T-helper 1 cell (primary cell): ENCODE results near the gene PCYOX1L.

Experiments used
- DNase-seq, 5 donors: peaks; one replicate each; pipeline ENCODE4 v3.0.0-alpha.2; 2012 to 2020

PCYOX1L gene

DNA sequence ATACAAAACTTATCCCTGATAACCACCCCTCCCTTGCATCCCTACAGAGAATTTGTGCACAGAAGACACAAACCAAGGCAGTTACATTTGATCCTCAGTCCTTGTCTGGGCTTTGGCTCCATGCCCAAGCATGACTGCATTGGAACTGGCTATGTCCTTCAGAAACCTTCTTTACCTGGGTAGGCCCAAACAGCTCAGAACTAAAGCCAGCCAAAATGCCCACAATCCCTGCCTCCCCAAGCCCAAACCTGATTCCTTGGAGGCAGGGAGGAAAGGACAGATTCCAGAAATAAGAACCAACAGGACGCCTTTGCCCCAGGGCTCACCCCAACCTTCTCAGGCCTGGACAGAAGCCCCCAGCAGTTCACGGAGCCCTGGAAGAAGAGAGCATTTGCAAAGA is 13.0 kb downstream of the PCYOX1L start:
- DNase-seq, result no peak

- DNase-seq, result peak; percentile 33 to 63 (median 61)
Measured at GRCh38 chr5:149371296-149371962, 13.6 kb downstream of the PCYOX1L start.

- no peak for DNase-seq
Measured at GRCh38 chr5:149372076-149372795, 14.4 kb downstream of the PCYOX1L start.

GRCh38 chr5:149372932-149373331 is 15.1 kb downstream of the PCYOX1L start:
- no peak for DNase-seq

- no peak for DNase-seq
Measured at GRCh38 chr5:149374303-149374702, 16.5 kb downstream of the PCYOX1L start.

DNA sequence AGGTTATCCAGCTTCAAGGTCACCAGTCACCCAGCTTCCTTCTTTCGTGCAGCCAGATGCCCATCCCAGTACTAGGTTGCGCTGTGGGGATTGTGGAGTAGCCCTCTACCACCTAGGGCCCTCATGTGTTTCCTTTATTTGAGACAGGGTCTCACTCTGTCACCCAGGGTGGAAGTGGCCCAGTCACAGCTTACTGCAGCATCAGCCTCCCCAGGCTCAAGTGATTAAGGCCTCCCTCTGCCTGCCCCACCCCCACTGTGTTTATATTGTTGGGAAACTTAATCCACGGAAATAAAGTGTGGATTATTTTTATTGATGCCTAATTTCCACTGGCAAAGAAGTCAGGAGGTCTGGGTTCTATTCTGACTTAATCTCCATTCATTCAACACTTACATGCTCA is 17.0 kb downstream of the PCYOX1L start:
- no peak for DNase-seq

- DNase-seq, result no peak
Measured at GRCh38 chr5:149375434-149375833, 17.6 kb downstream of the PCYOX1L start.

GRCh38 chr5:149376104-149376503 is 18.3 kb downstream of the PCYOX1L start:
- no peak for DNase-seq

- DNase-seq, result no peak
Measured at GRCh38 chr5:149376711-149377447, 19.0 kb downstream of the PCYOX1L start.

- no peak for DNase-seq
Measured at GRCh38 chr5:149378241-149378820, 20.5 kb downstream of the PCYOX1L start.

GRCh38 chr5:149379177-149379761 is 21.4 kb downstream of the PCYOX1L start, which contains the start of gene IL17B:
IL17B (minus strand) TSS chr5:149379292; CDS start chr5:149379225, 67 bp downstream.
- DNase-seq, result no peak

GRCh38 chr5:149379818-149380374 is 22.1 kb downstream of the PCYOX1L start:
- DNase-seq, result no peak

DNA sequence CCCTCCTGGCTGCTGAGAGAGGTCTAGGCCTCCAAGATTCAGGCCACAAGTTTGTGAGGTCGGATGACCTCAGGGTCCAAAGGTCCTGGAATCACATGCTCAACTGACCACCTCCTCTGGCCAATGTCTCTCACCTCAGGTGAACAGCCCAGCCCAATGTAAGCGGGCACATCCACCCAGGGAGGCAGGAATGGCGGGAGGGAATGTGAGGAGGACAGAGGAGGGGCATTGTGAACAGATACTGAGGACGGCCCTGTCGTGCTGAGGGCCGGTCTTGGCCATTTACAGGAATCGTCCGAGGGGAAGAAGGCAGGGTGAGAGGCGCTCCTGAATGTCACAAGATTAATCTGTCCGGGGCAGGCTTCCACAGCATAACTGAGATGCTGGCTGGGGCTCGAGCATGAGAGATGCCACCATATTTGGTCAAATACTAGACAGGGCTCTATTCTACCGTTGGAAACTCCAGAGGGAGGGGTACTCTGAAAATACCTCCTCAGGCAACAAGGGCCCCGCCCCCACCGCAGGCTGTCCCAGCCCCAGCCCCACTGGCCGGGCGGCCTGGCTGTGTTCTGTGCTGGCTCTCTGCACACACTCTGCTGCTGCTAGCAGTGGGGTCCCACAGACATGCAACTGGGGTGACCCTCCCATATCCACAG is 22.7 kb downstream of the PCYOX1L start:
- no peak for DNase-seq

GRCh38 chr5:149381261-149381985 is 23.6 kb downstream of the PCYOX1L start:
- DNase-seq, result no peak

DNA sequence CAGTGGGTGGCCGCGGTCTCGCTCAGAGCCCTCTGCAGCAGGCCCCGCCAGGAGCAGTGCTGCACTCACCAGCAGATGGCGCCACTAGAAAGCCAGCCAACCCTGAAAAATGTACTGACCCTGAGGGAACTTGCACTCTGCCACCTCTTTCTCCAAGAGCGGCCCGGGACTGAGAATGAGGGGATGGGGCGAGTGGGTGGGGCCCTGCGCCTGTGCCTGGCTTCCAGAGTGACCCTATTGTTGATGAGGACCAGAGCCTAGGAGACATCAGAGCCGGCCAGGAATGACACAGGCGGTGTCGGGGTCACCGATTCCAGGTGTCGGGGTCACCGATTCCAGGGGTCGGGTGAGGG is 24.1 kb downstream of the PCYOX1L start:
- DNase-seq, result peak; percentile 40 to 62 (median 57)

DNA sequence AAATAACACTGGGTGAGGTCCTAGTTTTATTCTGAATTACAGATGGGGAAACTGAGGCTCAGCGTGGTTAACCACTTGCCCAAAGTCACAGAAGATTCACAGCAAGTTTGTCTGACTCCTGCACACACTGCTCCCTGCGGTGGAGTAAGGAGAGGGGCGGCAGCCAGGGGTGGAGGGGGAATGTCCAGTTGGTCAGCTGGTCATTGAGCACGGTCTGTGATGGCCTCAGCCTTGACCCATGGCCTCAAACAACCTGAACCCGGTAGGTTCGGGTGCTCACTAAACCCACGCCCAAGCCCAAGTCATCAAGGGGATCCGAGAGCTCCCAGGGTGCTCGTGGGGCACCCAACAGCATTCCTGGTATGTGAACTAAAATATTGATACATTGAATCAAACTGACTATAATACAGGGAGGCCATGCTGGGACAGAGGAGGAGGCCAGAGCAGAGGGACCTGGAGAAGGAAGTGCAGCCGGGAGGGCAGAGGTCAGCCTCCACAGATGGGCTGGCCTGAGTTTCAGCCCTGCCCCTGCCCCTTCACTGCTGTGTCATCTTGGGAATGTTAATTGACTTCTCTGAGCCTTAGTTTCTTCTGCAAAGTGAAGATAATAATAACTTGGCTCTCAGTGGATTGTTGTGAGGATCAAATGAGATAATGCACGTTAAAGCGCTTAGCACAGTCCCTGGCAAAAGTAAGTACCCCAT is 24.8 kb downstream of the PCYOX1L start:
- no peak for DNase-seq

DNA sequence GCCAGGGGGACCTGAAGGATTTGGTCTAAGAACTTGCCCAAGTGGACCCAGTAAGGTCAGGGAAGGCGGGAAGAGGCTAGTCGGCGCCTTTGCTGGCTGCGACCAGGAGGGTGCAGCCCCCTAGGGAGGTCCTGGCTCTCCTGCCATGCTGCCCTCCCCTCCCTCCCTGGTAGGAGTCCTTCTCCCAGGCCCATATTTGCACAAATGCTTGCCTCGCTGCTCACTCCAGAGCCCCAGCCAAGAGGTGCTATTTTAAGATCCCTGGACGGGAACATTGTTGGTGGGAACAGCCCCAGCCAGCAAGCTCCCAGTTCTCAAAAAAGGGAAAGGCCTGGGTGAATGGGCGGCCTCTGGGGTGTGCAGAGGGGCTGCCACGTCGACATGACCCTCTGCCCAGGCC is 25.6 kb downstream of the PCYOX1L start:
- DNase-seq, result no peak

DNA sequence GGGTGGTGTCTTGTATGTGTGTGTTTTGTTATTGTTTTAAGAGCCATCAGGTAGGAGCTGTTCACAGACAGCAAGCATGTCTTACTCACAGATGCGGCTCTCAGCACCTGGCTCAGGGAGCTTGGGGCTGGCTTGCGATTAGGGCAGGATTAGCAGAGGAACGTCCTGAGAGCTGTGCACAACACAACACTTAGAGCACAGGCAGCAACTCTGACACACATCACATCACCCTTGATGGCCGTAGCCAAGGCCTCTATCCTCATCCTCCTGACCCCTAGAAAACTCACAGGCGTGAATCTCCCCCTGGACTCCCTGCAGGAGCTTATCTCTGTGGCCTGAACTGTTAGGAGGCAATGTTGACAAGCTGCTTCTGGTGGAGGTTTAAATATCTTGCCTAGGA is 28.3 kb downstream of the PCYOX1L start:
- DNase-seq, result no peak

- DNase-seq, result no peak
Measured at GRCh38 chr5:149387081-149387631, 29.3 kb downstream of the PCYOX1L start.

- DNase-seq, result no peak
Measured at GRCh38 chr5:149387982-149388381, 30.1 kb downstream of the PCYOX1L start.
